HG03378 (cell line): ENCODE measurements around the gene UFL1.
A peak's percentile ranks its signal among the peaks of the same experiment; 100 is the strongest.
"Not testable (repeated sequence)": the region's sequence is repeated elsewhere in the genome, so short reads cannot be mapped to it uniquely, and the experiment has no call there.

Experiments
- ATAC-seq: cut with Tn5 transposase; IDR thresholded peaks from one replicate; pipeline ENCODE4 v1.9.1; 2021; ENCODE audit warnings: mild to moderate bottlenecking, moderate library complexity; ENCODE audit not compliant: unreplicated experiment

The UFL1 gene

GRCh38 chr6:96521644-96522464 is at the start of gene UFL1:
TSS of gene UFL1 (plus strand) at chr6:96521806. CDS start at chr6:96521874, 68 bp downstream.
- ATAC-seq, result peak; percentile 94

GRCh38 chr6:96472291-96472690 is 49.3 kb upstream of the UFL1 start:
- not testable (repeated sequence) for ATAC-seq

GRCh38 chr6:96478695-96479094 is 42.9 kb upstream of the UFL1 start:
- ATAC-seq, result no peak

- ATAC-seq, result no peak
Measured at GRCh38 chr6:96491926-96492325, 29.7 kb upstream of the UFL1 start.

- no peak for ATAC-seq
Measured at GRCh38 chr6:96499781-96500180, 21.8 kb upstream of the UFL1 start.

- no peak for ATAC-seq
Measured at GRCh38 chr6:96502915-96503314, 18.7 kb upstream of the UFL1 start.

- ATAC-seq, result no peak
Measured at GRCh38 chr6:96505363-96505762, 16.2 kb upstream of the UFL1 start.

GRCh38 chr6:96509281-96509680 is 12.3 kb upstream of the UFL1 start:
- ATAC-seq, result no peak

- ATAC-seq, result no peak
Measured at GRCh38 chr6:96520171-96521115, 1.2 kb upstream of the UFL1 start.

- no peak for ATAC-seq
Measured at GRCh38 chr6:96521306-96521643, 331 bp upstream of the UFL1 start.

- peak; percentile 39 for ATAC-seq
Measured at GRCh38 chr6:96522465-96523009, 931 bp downstream of the UFL1 start.

GRCh38 chr6:96528193-96528592 is 6.6 kb downstream of the UFL1 start:
- no peak for ATAC-seq

- ATAC-seq, result peak; percentile 56
Measured at GRCh38 chr6:96532399-96532798, 10.8 kb downstream of the UFL1 start.

- no peak for ATAC-seq
Measured at GRCh38 chr6:96537726-96538125, 16.1 kb downstream of the UFL1 start.

GRCh38 chr6:96542702-96543101 is 21.1 kb downstream of the UFL1 start:
- ATAC-seq, result peak; percentile 73

GRCh38 chr6:96545882-96546281 is 24.3 kb downstream of the UFL1 start:
- no peak for ATAC-seq

GRCh38 chr6:96547654-96548053 is 26.0 kb downstream of the UFL1 start:
- no peak for ATAC-seq

- no peak for ATAC-seq
Measured at GRCh38 chr6:96554558-96554957, 33.0 kb downstream of the UFL1 start.

- not testable (repeated sequence) for ATAC-seq
Measured at GRCh38 chr6:96559740-96560139, 38.1 kb downstream of the UFL1 start.

- no peak for ATAC-seq
Measured at GRCh38 chr6:96562886-96563285, 41.3 kb downstream of the UFL1 start, which contains the start of gene FHL5. TSS of gene FHL5 (plus strand) at chr6:96563128. CDS start at chr6:96603614, 40,486 bp downstream.

- no peak for ATAC-seq
Measured at GRCh38 chr6:96563853-96564252, 42.2 kb downstream of the UFL1 start.
